Nephron (organoid): ENCODE data around the gene CISH.

Experiments used
- H3K27ac Mint-ChIP-seq, 3 experiments: 2 replicates each; pipeline ENCODE4 v1.8.0; 2020; ENCODE audit warnings: mixed read lengths in 3 of 3, mild to moderate bottlenecking in 2 of 3, moderate library complexity in 1 of 3
- H3K27me3 Mint-ChIP-seq: 2 replicates; pipeline ENCODE4 v1.8.0; 2021; ENCODE audit warnings: low read depth, mild to moderate bottlenecking, moderate library complexity, mixed read lengths
- H3K36me3 Mint-ChIP-seq: 2 replicates; pipeline ENCODE4 v1.8.0; 2020; ENCODE audit warnings: low read depth, mixed read lengths
- H3K4me1 Mint-ChIP-seq: 2 replicates; pipeline ENCODE4 v1.8.0; 2020; ENCODE audit warnings: mixed read lengths
- H3K4me3 Mint-ChIP-seq, 3 experiments: 2 replicates each; pipeline ENCODE4 v1.8.0; 2020; ENCODE audit warnings: mild to moderate bottlenecking in 3 of 3, mixed read lengths in 3 of 3, moderate library complexity in 2 of 3
- H3K9me3 Mint-ChIP-seq: 2 replicates; pipeline ENCODE4 v1.8.0; 2020; ENCODE audit warnings: mixed read lengths
- TF ChIP-seq, protein P1 (sequence below), 3 experiments: fragments of 200-600 bp; sonication (generic); IDR thresholded peaks; one replicate each; pipeline ENCODE4 v1.5.0; 2021; ENCODE audit warnings: antibody characterized with exemption in 3 of 3; ENCODE audit not compliant: unreplicated experiment in 3 of 3

CISH gene

DNA sequence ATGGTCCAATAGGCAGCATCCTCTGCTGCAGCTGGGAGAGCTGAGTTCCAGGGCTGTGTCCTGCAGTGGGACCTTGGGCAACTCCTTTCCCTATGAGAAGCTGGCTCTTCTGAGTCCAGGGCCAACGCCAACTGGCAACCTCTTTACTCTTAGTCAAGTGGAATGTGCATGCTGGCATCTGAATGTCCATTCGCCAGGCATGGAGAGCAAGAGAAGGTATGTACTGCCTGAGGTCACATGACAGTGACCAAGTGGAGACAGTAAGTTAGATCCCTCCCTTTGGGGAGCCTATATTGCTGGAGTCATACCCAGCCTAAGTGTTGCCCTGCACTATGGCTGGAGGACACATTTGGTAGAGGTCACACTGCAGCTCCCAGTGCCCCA lies 30.1 kb downstream of the CISH start:
- TF ChIP-seq, protein P1, sequence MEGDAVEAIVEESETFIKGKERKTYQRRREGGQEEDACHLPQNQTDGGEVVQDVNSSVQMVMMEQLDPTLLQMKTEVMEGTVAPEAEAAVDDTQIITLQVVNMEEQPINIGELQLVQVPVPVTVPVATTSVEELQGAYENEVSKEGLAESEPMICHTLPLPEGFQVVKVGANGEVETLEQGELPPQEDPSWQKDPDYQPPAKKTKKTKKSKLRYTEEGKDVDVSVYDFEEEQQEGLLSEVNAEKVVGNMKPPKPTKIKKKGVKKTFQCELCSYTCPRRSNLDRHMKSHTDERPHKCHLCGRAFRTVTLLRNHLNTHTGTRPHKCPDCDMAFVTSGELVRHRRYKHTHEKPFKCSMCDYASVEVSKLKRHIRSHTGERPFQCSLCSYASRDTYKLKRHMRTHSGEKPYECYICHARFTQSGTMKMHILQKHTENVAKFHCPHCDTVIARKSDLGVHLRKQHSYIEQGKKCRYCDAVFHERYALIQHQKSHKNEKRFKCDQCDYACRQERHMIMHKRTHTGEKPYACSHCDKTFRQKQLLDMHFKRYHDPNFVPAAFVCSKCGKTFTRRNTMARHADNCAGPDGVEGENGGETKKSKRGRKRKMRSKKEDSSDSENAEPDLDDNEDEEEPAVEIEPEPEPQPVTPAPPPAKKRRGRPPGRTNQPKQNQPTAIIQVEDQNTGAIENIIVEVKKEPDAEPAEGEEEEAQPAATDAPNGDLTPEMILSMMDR (IDR thresholded peaks at IDR 0.05; ENCODE audit: unreplicated experiment in 3 of 3), result no peak
- Mint-ChIP-seq H3K4me3 (no peak overlapping the region), H3K36me3 (peaks cover 4% of the 10 kb centered on the region), H3K27me3 (no peaks in the 10 kb centered on the region), H3K4me1 (no peaks in the 10 kb centered on the region), H3K27ac (no peak overlapping the region), H3K9me3 (no peaks in the 10 kb centered on the region)

DNA sequence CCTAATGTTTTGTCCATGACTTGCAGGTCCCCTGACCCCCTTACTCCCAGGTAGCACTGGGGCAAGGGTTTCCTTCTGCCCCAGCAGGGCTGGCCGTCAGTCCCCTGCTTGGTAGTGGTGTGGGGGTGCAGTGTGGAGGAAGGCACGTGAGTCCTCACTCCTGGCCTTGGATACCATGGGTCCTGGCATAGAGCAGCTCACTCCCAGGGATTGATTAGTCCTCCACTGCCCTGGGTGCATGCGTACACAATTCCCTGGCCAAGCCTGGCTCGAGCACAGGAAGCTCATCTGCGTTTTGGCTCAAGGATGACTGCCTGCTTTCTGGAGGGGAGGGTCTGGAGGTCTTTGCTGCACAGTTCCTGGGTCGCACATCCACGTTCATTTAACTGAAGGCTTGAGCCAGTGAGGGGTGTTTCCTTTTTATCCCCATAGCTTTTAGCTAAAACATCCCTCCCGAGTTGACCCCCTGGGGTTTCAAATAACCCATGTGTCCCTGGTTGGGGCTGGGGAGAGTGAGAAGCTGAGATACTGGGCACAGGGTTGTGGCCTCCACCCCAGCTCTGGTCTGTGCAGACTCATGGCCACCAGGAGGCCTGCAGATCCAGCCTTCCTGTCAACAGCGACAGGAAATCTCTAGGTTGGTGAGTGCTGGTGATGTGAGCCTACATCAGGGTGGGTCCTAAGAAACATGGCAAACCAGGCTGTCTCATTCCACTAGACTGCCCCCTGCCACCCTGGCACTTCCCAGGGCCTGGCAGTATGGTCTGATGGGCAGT lies 30.7 kb downstream of the CISH start:
- no peak overlapping the region for H3K4me3 Mint-ChIP-seq
- peaks cover 4% of the 10 kb centered on the region for H3K36me3 Mint-ChIP-seq
- H3K27me3 Mint-ChIP-seq, result no peaks in the 10 kb centered on the region
- no peak overlapping the region for H3K27ac Mint-ChIP-seq
- TF ChIP-seq, protein P1 (IDR thresholded peaks at IDR 0.05; ENCODE audit: unreplicated experiment in 3 of 3), result no peak
- H3K4me1 Mint-ChIP-seq, result no peaks in the 10 kb centered on the region
- H3K9me3 Mint-ChIP-seq, result no peaks in the 10 kb centered on the region

DNA sequence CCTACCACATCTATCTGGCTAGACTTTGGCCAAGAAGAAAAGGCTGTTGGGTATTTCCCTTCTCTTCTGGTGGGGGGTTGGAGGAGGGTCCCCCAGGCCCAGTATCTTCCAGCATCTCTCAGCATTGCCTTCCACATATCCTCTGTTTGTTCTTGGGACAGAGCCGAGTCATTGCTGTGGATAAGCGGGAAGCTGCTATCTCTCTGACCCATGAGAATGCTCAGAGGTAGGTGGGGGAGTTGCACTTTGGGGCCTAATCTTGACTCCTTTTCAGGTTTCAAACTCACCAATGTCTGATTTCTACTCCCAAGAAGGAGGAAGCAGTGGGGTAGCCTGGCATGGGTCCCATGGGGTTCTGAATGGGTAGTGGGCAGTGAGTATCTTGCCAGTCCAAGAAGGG lies 34.2 kb downstream of the CISH start:
- Mint-ChIP-seq H3K4me1 (no peaks in the 10 kb centered on the region), H3K27ac (no peak overlapping the region), H3K36me3 (no peaks in the 10 kb centered on the region), H3K4me3 (no peak overlapping the region), H3K9me3 (no peaks in the 10 kb centered on the region), H3K27me3 (no peaks in the 10 kb centered on the region)
- TF ChIP-seq, protein P1 (IDR thresholded peaks at IDR 0.05; ENCODE audit: unreplicated experiment in 3 of 3), result no peak

DNA sequence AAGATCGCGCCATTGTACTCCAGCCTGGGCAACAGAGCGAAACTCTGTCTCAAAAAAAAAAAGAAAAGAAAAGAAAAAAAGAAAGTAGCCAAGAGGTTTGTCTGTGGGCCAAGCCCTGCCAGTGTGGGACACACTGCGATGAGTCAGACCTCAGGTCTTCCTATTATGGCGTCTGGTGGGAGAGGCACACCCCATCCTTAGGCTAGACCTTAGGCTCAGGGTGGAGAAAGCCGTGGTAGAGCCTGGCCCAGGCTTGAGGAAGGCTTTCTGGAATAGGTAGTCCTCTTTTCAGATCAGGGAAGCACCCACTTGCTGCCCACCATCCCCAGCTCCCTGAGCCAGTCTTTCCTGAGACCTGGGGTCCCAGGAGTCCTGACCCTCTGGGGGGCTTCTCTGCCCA lies 36.2 kb downstream of the CISH start:
- Mint-ChIP-seq H3K27ac (no peak overlapping the region), H3K36me3 (no peaks in the 10 kb centered on the region), H3K9me3 (no peaks in the 10 kb centered on the region), H3K27me3 (no peaks in the 10 kb centered on the region), H3K4me3 (no peak overlapping the region), H3K4me1 (peaks cover 5% of the 10 kb centered on the region)
- TF ChIP-seq, protein P1 (IDR thresholded peaks at IDR 0.05; ENCODE audit: unreplicated experiment in 3 of 3), result no peak

DNA sequence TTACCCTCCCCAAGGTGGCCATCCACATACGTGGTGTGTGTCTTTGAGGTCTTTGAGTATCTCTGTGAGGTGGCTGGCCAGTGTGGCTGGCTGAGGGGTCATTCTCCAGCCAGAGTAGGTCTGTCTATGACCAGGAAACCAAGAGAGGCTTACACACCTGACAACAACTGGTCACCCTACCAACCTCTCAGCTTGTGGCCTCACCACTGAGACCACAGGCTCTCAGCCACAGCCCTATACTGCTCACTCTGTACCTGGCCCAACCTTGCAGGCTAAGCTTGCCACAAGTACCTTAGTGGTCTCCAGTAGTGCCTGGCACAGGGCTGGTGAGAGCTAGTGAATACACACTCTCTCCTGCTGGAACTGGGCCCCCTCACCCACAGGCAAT lies 37.1 kb downstream of the CISH start:
- Mint-ChIP-seq H3K9me3 (no peaks in the 10 kb centered on the region), H3K27me3 (no peaks in the 10 kb centered on the region), H3K36me3 (no peaks in the 10 kb centered on the region), H3K4me3 (no peak overlapping the region), H3K4me1 (peaks cover 8% of the 10 kb centered on the region), H3K27ac (no peak overlapping the region)
- TF ChIP-seq, protein P1 (IDR thresholded peaks at IDR 0.05; ENCODE audit: unreplicated experiment in 3 of 3), result no peak
